Measurements from ENCODE around the gene CNOT4.
"Not testable (repeated sequence)": the region's sequence is repeated elsewhere in the genome, so short reads cannot be mapped to it uniquely, and the experiment has no call there.

Gene CNOT4

GRCh38 chr7:135447748-135448147 lies 62.2 kb downstream of the CNOT4 start:
- DNase-seq: peak; percentile 62

DNA sequence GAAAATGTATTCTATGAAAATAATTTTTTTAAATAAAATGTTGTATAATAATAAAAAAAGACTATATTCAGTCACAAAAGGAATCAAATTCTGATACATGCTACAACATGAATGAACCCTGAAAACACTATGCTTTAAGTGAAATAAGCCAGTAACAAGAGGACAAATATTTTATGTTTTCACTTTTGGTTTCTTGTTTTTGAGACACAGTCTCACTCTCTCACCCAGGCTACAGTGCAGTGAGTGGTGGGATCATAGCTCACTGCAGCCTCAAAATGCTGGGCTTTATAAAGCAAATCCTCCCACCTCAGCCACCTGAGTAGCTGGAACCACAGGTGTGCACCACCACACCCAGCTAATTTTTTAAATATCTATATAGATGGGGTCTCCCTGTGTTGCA lies 64.2 kb downstream of the CNOT4 start:
- DNase-seq: no peak

- DNase-seq: not testable (repeated sequence)
Measured at GRCh38 chr7:135445266-135445665, 64.6 kb downstream of the CNOT4 start.

DNA sequence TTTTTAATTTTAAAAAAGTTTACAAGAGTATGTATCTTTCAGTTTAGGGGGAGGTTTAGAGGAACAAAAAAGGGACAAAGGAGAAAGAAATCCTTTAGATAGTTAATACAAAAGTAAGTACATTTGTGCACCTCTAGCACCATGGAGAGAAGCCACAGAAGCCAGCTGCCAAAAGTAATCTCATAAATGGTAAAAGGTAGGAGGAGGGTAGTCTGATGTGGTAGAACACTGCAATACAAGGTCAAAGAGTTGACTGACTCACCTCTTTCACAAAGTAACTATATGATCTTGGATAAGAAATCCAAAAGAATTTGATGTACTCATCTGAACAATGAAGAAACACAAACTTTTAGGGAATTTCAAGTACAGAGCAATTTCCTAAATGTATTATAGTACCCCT lies 68.1 kb downstream of the CNOT4 start:
- DNase-seq: no peak

GRCh38 chr7:135434047-135434446 lies 75.9 kb downstream of the CNOT4 start:
- DNase-seq: no peak

DNA sequence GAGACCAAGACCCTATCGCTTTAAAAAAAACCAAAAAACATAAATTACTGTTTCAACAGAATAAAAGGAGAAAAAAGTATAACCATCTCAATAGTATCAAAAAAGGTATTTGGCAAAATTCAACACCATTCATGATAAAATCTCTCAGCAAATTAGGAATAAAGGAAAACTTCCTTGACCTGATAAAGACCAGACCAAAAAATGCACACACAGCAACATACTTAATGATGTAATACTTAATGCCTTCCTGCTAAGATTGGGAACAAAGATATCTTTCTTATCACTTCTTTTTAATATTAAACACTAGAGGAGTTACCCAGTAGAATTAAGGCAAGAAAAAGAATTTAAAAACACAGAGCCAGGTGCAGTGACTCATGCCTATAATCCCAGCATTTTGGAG lies 79.3 kb downstream of the CNOT4 start:
- no peak for DNase-seq

- DNase-seq: no peak
Measured at GRCh38 chr7:135428879-135429278, 81.0 kb downstream of the CNOT4 start.

DNA sequence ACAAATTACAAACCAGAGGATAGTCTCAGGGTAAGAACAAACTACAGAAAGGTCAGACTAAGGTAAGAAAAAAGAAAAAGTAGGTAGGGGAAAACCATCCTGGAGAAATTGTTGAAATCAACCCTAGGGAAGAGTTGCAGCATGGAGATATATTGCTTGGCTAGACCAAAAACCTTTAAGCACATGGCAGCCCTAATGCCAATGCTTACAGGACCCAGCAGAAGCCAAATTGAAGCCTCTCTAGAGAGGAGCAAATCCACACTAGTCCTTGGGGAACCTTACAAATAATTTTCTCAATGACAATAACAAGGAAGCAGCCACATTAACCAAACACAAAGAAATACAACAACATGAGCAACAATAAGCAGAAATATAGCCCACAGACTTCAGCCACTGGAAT lies 81.9 kb downstream of the CNOT4 start:
- no peak for DNase-seq

GRCh38 chr7:135427166-135427565 lies 82.7 kb downstream of the CNOT4 start:
- DNase-seq: no peak

DNA sequence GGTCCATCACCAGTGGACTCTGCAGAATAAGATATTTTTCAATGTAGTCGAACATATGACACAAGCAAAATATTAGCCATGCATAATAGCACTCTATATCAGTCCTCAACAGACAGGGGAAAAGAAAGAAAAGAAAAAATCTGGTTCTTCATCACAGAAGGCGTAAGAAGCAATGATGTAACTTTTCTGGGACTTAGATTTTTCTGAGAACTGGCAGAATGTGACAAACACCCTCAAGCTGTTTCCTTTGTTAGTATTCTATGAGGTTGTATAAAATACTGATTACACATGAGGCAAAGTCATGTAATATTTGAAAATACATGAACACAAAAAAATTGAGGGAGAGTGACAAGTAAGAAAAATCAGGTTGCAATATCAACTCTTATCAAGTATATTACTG lies 84.9 kb downstream of the CNOT4 start:
- DNase-seq: no peak

- no peak for DNase-seq
Measured at GRCh38 chr7:135420786-135421185, 89.1 kb downstream of the CNOT4 start.

- DNase-seq: no peak
Measured at GRCh38 chr7:135416431-135416830, 93.5 kb downstream of the CNOT4 start.

- peak; percentile 7 for DNase-seq
Measured at GRCh38 chr7:135414850-135415439, 95.0 kb downstream of the CNOT4 start.

- no peak for DNase-seq
Measured at GRCh38 chr7:135414208-135414607, 95.7 kb downstream of the CNOT4 start.

DNA sequence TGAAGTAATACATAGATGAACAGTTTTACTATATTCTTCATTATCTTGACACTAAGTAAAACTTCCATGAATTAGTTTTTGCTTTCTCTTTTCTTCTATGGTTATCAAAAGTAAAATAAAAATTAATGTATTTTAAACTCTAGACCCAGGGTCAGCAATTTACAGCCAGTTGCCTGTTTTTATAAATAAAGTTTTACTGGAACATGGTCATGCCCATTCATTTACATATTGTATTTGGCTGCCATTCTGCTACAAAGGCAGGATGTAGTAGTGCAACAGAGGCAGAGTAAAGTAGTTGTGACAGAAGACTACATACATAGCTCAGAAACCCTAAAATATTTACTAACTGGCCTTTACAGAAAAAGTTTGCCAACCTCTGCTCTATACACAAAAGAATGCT lies 98.8 kb downstream of the CNOT4 start:
- DNase-seq: no peak

DNA sequence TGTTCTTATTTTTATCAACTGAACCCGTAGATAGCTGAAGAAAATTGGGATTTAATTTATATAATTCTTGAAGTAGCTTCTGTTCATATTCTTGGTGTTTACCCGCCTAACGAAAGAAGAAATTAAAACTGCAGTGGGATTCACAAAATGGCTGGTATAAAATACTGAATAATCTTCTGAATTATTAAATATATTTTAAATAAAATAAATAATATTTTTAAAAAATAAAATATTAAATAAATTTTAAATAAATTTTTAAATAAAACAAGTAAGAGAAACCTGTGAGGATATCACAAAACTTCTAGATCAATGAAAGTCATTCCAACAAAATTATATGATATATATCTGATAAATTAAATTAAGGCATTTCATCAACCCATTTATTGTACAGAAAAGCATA lies 99.4 kb downstream of the CNOT4 start:
- no peak for DNase-seq

DNA sequence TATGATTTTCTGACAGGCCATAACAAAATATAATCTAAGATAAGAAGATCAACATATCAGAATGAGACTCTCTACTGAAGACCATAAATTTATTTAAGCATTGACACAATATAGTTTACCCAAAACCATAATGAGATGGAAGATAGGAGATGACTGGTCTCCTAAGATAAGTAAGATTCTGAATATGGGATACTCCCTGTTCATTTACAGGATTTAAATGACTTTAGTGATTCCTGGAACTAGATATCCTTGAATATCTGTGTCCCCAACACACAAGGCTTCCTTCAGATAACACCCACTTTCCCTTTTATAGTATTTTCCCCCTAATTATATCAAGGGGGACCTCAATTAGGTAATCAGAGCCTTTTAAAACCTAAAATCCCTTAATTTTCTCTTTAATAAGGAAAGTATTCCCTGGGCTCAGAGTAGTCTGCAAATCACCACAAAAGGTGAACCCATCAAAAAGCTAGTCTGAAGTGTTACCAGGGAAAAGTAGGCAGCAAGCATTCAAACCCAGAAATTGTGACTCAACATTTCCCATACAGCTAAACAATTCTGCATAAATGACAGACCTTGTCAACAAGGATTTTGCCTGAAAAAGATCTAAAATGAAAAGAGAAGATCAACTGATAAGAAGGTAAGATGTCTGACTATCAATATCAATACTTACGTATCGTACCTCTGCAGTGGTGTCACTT lies 99.9 kb downstream of the CNOT4 start:
- no peak for DNase-seq

- no peak for DNase-seq
Measured at GRCh38 chr7:135407884-135408283, 102.0 kb downstream of the CNOT4 start.

DNA sequence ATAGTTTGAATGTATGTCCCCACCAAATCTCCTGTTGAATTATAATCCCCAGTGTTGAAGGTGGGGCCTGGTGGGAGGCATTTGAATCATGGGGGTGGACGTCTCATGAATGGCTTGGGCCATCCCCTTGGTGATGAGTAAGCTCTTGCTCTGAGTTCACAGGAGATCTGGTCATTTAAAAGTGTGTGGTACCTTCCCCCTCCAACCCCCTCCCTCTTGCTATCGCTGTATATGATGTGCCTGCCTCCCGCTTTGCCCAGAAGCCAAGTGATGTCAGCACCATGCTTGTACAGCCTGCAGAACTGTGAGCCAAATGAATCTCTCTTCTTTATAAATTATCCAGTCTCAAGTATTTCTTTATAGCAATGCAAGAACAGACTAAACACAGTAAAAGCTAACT lies 103.0 kb downstream of the CNOT4 start:
- no peak for DNase-seq

GRCh38 chr7:135405969-135406368 lies 103.9 kb downstream of the CNOT4 start:
- DNase-seq: no peak

GRCh38 chr7:135403302-135403701 lies 106.6 kb downstream of the CNOT4 start:
- no peak for DNase-seq

- DNase-seq: no peak
Measured at GRCh38 chr7:135397689-135398088, 112.2 kb downstream of the CNOT4 start.

DNA sequence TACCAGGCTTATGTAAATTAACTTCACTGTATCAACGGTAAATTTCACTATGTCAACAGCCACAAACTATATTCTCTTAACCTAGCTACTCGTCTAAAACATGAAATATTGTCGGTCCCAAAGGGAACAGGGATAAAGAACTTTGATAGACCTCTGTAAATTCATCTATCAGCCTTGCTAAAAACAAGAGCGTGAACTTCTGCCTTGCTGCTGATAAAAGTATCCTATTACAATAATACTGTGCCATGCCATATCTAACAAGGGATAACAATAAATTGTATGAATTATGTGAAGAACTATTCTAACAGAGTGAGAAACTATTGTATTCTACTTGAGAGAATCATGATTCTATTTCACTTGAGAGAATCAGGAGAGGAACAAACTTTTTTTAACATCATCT lies 117.2 kb downstream of the CNOT4 start:
- DNase-seq: no peak

- DNase-seq: no peak
Measured at GRCh38 chr7:135391514-135391913, 118.4 kb downstream of the CNOT4 start.

DNA sequence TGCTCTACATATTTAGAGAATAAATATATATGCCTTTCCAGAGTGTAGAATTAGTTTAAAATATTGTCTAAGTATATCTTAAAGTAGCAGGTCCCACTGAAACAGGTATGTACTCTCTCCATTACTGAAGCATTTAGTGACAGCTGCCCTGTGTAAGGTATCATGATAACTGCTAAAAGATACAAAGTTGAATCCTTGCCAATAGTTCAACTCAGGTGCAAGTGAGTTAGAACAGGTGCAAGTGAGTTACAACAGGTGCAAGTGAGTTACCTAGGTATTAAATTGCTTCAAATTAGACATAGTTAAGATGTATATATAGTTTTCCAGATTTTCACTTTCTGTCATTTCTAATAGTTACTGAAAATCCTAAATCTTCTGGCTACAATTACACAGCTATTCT lies 119.1 kb downstream of the CNOT4 start:
- no peak for DNase-seq
